HepG2 (cell line): Measurements from ENCODE around the gene RIPOR3. TPM values are rescaled to one million over a fixed set of nuclear protein-coding genes. Genes with fewer than 3 reads are reported as not detected.

Experiments used
- FOXA3 ChIP-seq: IDR thresholded peaks from 2 replicates; pipeline ENCODE4 v1.6.1; 2016; ENCODE audit warnings: missing genetic modification reagents, missing compliant biosample characterization
- HHEX ChIP-seq: IDR thresholded peaks from 2 replicates; pipeline ENCODE4 v1.6.1; 2016; ENCODE audit warnings: control low read depth
- MEF2D ChIP-seq: sonication (generic); formaldehyde crosslinking; IDR thresholded peaks from 2 replicates; pipeline ENCODE4 v1.5.1; 2020; ENCODE audit warnings: mild to moderate bottlenecking, missing genetic modification reagents
- NFATC3 ChIP-seq: sonication (generic); formaldehyde crosslinking; IDR thresholded peaks from 2 replicates; pipeline ENCODE4 v1.5.1; 2020; ENCODE audit warnings: mild to moderate bottlenecking, missing genetic modification reagents
- NPAS2 ChIP-seq: sonication (generic); formaldehyde crosslinking; IDR thresholded peaks from 2 replicates; pipeline ENCODE4 v1.8.0; 2022; ENCODE audit warnings: mild to moderate bottlenecking, missing genetic modification reagents, borderline replicate concordance
- PHB2 ChIP-seq: fragments of 450-650 bp; IDR thresholded peaks from 2 replicates; pipeline ENCODE4 v1.6.1; 2018; ENCODE audit not compliant: partially characterized antibody
- PHF21A ChIP-seq: sonication (generic); formaldehyde crosslinking; IDR thresholded peaks from 2 replicates; pipeline ENCODE4 v1.5.0; 2020; ENCODE audit warnings: mild to moderate bottlenecking, missing genetic modification reagents
- PRMT3 ChIP-seq: sonication (generic); formaldehyde crosslinking; IDR thresholded peaks from 2 replicates; pipeline ENCODE4 v1.8.1; 2022; ENCODE audit warnings: low read depth, mild to moderate bottlenecking, moderate library complexity, missing genetic modification reagents, borderline replicate concordance
- SNAPC2 ChIP-seq: sonication (generic); formaldehyde crosslinking; IDR thresholded peaks from 2 replicates; pipeline ENCODE4 v1.8.1; 2022; ENCODE audit warnings: mild to moderate bottlenecking, missing genetic modification reagents
- SOX13 ChIP-seq, 3 experiments: fragments of 450-650 bp in 1 of 3; sonication (generic) in 1 of 3; formaldehyde crosslinking in 1 of 3; IDR thresholded peaks in 2 of 3; conservative IDR thresholded peaks in 1 of 3; 2 replicates each; pipeline versions ENCODE4 v1.5.0 to v1.6.1; 2016 to 2020; ENCODE audit warnings: antibody characterized with exemption in 1 of 3, mild to moderate bottlenecking in 1 of 3, missing compliant biosample characterization in 1 of 3, missing genetic modification reagents in 1 of 3, moderate library complexity in 1 of 3
- SUZ12 ChIP-seq: fragments of 150-350 bp; IDR thresholded peaks from 2 replicates; pipeline ENCODE4 v1.6.1; 2014; ENCODE audit warnings: low read depth, low read length
- SYNCRIP ChIP-seq: fragments of 200-400 bp; formaldehyde crosslinking; IDR thresholded peaks from 2 replicates; pipeline ENCODE4 v1.6.1; 2018; ENCODE audit warnings: mild to moderate bottlenecking, low read depth, low read length; ENCODE audit not compliant: insufficient read depth
- THAP11 ChIP-seq: IDR thresholded peaks from 2 replicates; pipeline ENCODE4 v1.6.1; 2016; ENCODE audit warnings: missing biosample characterization, missing genetic modification reagents
- ZBTB8A ChIP-seq: sonication (generic); formaldehyde crosslinking; IDR thresholded peaks from 2 replicates; pipeline ENCODE4 v1.4.0; 2020; ENCODE audit warnings: mild to moderate bottlenecking, low read depth, missing genetic modification reagents, borderline replicate concordance
- ZNF44 ChIP-seq: sonication (generic); formaldehyde crosslinking; IDR thresholded peaks from 2 replicates; pipeline ENCODE4 v1.5.1; 2020; ENCODE audit warnings: mild to moderate bottlenecking, missing genetic modification reagents
- ZNF562 ChIP-seq: sonication (generic); formaldehyde crosslinking; IDR thresholded peaks from 2 replicates; pipeline ENCODE4 v1.8.0; 2022; ENCODE audit warnings: missing genetic modification reagents, borderline replicate concordance
- ZNF567 ChIP-seq: sonication (generic); formaldehyde crosslinking; IDR thresholded peaks from 2 replicates; pipeline ENCODE4 v1.8.1; 2023; ENCODE audit warnings: mild to moderate bottlenecking, missing genetic modification reagents, borderline replicate concordance
- ZNF615 ChIP-seq: sonication (generic); formaldehyde crosslinking; IDR thresholded peaks from 2 replicates; pipeline ENCODE4 v1.5.0; 2020; ENCODE audit warnings: mild to moderate bottlenecking, missing genetic modification reagents, borderline replicate concordance
- ZNF780A ChIP-seq: sonication (generic); formaldehyde crosslinking; IDR thresholded peaks from 2 replicates; pipeline ENCODE4 v1.8.0; 2022; ENCODE audit warnings: mild to moderate bottlenecking, missing genetic modification reagents, moderate library complexity
- ZNF841 ChIP-seq: sonication (generic); formaldehyde crosslinking; IDR thresholded peaks from 2 replicates; pipeline ENCODE4 v1.8.1; 2023; ENCODE audit warnings: missing genetic modification reagents, borderline replicate concordance
- polyA plus RNA-seq, 8 experiments: library from polyadenylated mRNA; depleted of rRNA in 3 of 8; stranded (reverse) in 7 of 8; unstranded in 1 of 8; fragments of >200 nt; fragmentation: Illumina TruSeq in 4 of 8; extraction: Trizol in 4 of 8; gene quantifications; 2 replicates each; pipeline versions ENCODE4 v1.2.1 to v1.2.3, GENCODE V29; 2011 to 2016; ENCODE audit warnings: low read depth in 4 of 8, missing spikeins in 1 of 8, mixed read lengths in 1 of 8; ENCODE audit not compliant: insufficient read depth in 1 of 8
- total RNA-seq, 5 experiments: library from RNA; depleted of rRNA; stranded (reverse); fragments of >200 nt; fragmentation: Illumina TruSeq; extraction: Trizol; gene quantifications; 2 replicates each; pipeline ENCODE4 v1.2.3, GENCODE V29; 2016; ENCODE audit warnings: low read depth in 1 of 5
- TF ChIP-seq, protein P1 (sequence below): sonication (generic); formaldehyde crosslinking; IDR thresholded peaks from 2 replicates; pipeline ENCODE4 v1.8.1; 2023; ENCODE audit warnings: mild to moderate bottlenecking, missing genetic modification reagents, borderline replicate concordance
- TF ChIP-seq, protein P2 (sequence below): sonication (generic); formaldehyde crosslinking; IDR thresholded peaks from 2 replicates; pipeline ENCODE4 v1.4.0; 2020; ENCODE audit warnings: missing genetic modification reagents, mild to moderate bottlenecking, borderline replicate concordance
- TF ChIP-seq, protein P3 (sequence below): sonication (generic); formaldehyde crosslinking; IDR thresholded peaks from 2 replicates; pipeline ENCODE4 v1.9.0; 2021; ENCODE audit warnings: missing genetic modification reagents, borderline replicate concordance
- TF ChIP-seq, protein P4 (sequence below): sonication (generic); formaldehyde crosslinking; IDR thresholded peaks from 2 replicates; pipeline ENCODE4 v1.5.1; 2020; ENCODE audit warnings: missing genetic modification reagents, mild to moderate bottlenecking, borderline replicate concordance

Gene RIPOR3
- total and polyA plus RNA-seq, 2 of the 13 experiments (the other 11 are each of a cell fraction or from before 2014, with no cell fraction given) = 0.18 TPM; not detected in 1

DNA sequence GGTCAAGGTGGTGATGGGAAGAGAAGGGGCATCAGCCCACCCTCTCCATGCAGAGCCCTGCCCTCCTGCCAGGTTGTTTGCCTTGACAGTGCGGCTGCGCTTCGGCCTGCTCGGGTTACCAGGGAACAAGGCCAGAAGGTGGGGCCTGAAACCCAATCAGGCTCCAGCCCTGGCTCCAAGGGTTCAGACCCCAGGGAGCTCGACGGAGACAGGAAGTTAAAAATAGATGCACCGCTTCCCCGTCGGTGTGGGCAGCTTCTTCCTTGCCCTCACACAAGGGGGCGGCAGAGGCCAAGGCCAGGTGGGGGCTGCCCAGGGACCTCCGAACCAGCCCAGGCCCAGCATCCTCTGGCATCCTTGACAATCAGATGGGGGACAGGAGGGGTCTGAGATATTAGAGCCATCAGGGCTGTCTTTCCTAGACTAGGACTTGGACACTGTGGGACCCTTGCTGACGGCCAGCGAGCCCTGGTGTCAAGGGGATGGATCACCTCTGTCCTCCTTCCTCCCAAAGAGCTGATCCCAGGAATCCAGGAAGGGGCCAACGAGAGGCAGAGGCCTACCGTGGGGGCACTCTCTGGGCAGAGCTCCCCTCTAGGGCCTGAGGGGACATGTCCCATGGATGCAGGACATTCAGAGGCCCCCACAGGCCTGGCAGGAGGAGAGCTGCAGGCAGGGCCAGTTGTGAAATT is 65.2 kb downstream of the RIPOR3 start (continued):
- TF ChIP-seq ZNF841 (CRISPR knock-in tag) (no peak), MEF2D (CRISPR knock-in tag) (peak; percentile 84), PRMT3 (CRISPR knock-in tag) (no peak), PHB2 (no peak), NFATC3 (CRISPR knock-in tag) (no peak), HHEX (CRISPR knock-in tag) (no peak), NPAS2 (CRISPR knock-in tag) (no peak), ZNF567 (CRISPR knock-in tag) (no peak), ZNF562 (CRISPR knock-in tag) (no peak), SOX13 (IDR thresholded peaks at IDR 0.05) (no peak), SOX13 (CRISPR knock-in tag; conservative IDR thresholded peaks at IDR 0.05 in 1 of 2, IDR thresholded peaks at IDR 0.05 in 1 of 2) (0 out of 4 replicates have a peak, but pooled peaks of 1 of the 2 experiments have one; percentile 25), FOXA3 (CRISPR knock-in tag) (no peak), PHF21A (no peak), ZBTB8A (CRISPR knock-in tag) (no peak), SUZ12 (no peak), SNAPC2 (CRISPR knock-in tag) (no peak), ZNF780A (CRISPR knock-in tag) (no peak), SYNCRIP (no peak), ZNF44 (CRISPR knock-in tag) (no peak), THAP11 (CRISPR knock-in tag) (peak; percentile 50), ZNF615 (CRISPR knock-in tag) (no peak)
- TF ChIP-seq, protein P1, sequence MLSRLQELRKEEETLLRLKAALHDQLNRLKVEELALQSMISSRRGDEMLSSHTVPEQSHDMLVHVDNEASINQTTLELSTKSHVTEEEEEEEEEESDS (CRISPR knock-in tag) = no peak
- TF ChIP-seq, protein P2, sequence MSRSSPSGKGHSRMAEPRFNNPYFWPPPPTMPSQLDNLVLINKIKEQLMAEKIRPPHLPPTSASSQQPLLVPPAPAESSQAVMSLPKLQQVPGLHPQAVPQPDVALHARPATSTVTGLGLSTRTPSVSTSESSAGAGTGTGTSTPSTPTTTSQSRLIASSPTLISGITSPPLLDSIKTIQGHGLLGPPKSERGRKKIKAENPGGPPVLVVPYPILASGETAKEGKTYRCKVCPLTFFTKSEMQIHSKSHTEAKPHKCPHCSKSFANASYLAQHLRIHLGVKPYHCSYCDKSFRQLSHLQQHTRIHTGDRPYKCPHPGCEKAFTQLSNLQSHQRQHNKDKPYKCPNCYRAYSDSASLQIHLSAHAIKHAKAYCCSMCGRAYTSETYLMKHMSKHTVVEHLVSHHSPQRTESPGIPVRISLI (CRISPR knock-in tag) = peak; percentile 43; the same call in 1 of the 2 replicates
- TF ChIP-seq, protein P3, sequence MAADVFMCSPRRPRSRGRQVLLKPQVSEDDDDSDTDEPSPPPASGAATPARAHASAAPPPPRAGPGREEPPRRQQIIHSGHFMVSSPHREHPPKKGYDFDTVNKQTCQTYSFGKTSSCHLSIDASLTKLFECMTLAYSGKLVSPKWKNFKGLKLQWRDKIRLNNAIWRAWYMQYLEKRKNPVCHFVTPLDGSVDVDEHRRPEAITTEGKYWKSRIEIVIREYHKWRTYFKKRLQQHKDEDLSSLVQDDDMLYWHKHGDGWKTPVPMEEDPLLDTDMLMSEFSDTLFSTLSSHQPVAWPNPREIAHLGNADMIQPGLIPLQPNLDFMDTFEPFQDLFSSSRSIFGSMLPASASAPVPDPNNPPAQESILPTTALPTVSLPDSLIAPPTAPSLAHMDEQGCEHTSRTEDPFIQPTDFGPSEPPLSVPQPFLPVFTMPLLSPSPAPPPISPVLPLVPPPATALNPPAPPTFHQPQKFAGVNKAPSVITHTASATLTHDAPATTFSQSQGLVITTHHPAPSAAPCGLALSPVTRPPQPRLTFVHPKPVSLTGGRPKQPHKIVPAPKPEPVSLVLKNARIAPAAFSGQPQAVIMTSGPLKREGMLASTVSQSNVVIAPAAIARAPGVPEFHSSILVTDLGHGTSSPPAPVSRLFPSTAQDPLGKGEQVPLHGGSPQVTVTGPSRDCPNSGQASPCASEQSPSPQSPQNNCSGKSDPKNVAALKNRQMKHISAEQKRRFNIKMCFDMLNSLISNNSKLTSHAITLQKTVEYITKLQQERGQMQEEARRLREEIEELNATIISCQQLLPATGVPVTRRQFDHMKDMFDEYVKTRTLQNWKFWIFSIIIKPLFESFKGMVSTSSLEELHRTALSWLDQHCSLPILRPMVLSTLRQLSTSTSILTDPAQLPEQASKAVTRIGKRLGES = no peak
- TF ChIP-seq, protein P4, sequence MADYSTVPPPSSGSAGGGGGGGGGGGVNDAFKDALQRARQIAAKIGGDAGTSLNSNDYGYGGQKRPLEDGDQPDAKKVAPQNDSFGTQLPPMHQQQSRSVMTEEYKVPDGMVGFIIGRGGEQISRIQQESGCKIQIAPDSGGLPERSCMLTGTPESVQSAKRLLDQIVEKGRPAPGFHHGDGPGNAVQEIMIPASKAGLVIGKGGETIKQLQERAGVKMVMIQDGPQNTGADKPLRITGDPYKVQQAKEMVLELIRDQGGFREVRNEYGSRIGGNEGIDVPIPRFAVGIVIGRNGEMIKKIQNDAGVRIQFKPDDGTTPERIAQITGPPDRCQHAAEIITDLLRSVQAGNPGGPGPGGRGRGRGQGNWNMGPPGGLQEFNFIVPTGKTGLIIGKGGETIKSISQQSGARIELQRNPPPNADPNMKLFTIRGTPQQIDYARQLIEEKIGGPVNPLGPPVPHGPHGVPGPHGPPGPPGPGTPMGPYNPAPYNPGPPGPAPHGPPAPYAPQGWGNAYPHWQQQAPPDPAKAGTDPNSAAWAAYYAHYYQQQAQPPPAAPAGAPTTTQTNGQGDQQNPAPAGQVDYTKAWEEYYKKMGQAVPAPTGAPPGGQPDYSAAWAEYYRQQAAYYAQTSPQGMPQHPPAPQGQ (CRISPR knock-in tag) = no peak
